H9 (cell line): ENCODE measurements around the gene BFSP1. TPM values are rescaled to one million over a fixed set of nuclear protein-coding genes. Genes with fewer than 3 reads are reported as not detected.
A peak's percentile ranks its signal among the peaks of the same experiment; 100 is the strongest.

Source experiments
- DNase-seq: peaks from one replicate; pipeline ENCODE4 v3.0.0-alpha.2; 2017
- H2AFZ ChIP-seq: one replicate; pipeline ENCODE4 v1.6.1; 2013; ENCODE audit warnings: mild to moderate bottlenecking, low read length, control low read depth, moderate library complexity
- H2AK5ac ChIP-seq: 2 replicates; pipeline ENCODE4 v1.6.1; 2013; ENCODE audit warnings: low read length, control low read depth, mixed read lengths; ENCODE audit not compliant: insufficient read length
- H2BK120ac ChIP-seq: one replicate; pipeline ENCODE4 v1.6.1; 2013; ENCODE audit warnings: low read depth, mild to moderate bottlenecking, low read length, control low read depth, inconsistent platforms; ENCODE audit not compliant: poor library complexity, severe bottlenecking
- H2BK12ac ChIP-seq: 2 replicates; pipeline ENCODE4 v1.6.1; 2013; ENCODE audit warnings: low read length, control low read depth, mixed read lengths, low read depth; ENCODE audit not compliant: insufficient read length
- H2BK15ac ChIP-seq: 2 replicates; pipeline ENCODE4 v1.6.1; 2013; ENCODE audit warnings: low read depth, low read length, control low read depth
- H2BK20ac ChIP-seq: one replicate; pipeline ENCODE4 v1.6.1; 2013; ENCODE audit warnings: low read depth, mild to moderate bottlenecking, low read length, control low read depth, inconsistent platforms; ENCODE audit not compliant: poor library complexity, severe bottlenecking
- H2BK5ac ChIP-seq: 2 replicates; pipeline ENCODE4 v1.6.1; 2013; ENCODE audit warnings: low read length, control low read depth, mixed read lengths; ENCODE audit not compliant: insufficient read length
- H3K14ac ChIP-seq: 2 replicates; pipeline ENCODE4 v1.6.1; 2013; ENCODE audit warnings: low read length, control low read depth; ENCODE audit not compliant: insufficient read depth
- H3K18ac ChIP-seq: 2 replicates; pipeline ENCODE4 v1.6.1; 2013; ENCODE audit warnings: low read depth, mild to moderate bottlenecking, mixed read lengths, low read length, control low read depth; ENCODE audit not compliant: insufficient read length
- H3K23ac ChIP-seq: 2 replicates; pipeline ENCODE4 v1.6.1; 2013; ENCODE audit warnings: low read length, control low read depth, mixed read lengths, low read depth; ENCODE audit not compliant: insufficient read length
- H3K23me2 ChIP-seq: 2 replicates; pipeline ENCODE4 v1.6.1; 2013; ENCODE audit warnings: low read depth, mild to moderate bottlenecking, mixed read lengths, low read length, control low read depth; ENCODE audit not compliant: insufficient read length, poor library complexity, severe bottlenecking
- H3K27ac ChIP-seq: 2 replicates; pipeline ENCODE4 v1.5.1; 2013; ENCODE audit warnings: low read length, control low read depth, mixed read lengths, low read depth; ENCODE audit not compliant: insufficient read length
- H3K27me3 ChIP-seq: 2 replicates; pipeline ENCODE4 v1.6.1; 2013; ENCODE audit warnings: low read length, control low read depth, inconsistent platforms; ENCODE audit not compliant: insufficient read depth
- H3K4ac ChIP-seq: 2 replicates; pipeline ENCODE4 v1.6.1; 2013; ENCODE audit warnings: low read depth, mild to moderate bottlenecking, control low read depth, inconsistent platforms, low read length, moderate library complexity
- H3K4me1 ChIP-seq: 2 replicates; pipeline ENCODE4 v1.6.1; 2013; ENCODE audit warnings: low read length, control low read depth, inconsistent platforms; ENCODE audit not compliant: insufficient read depth
- H3K4me2 ChIP-seq: 2 replicates; pipeline ENCODE4 v1.6.1; 2013; ENCODE audit warnings: low read length, control low read depth, mixed read lengths; ENCODE audit not compliant: insufficient read length, insufficient read depth
- H3K56ac ChIP-seq: 2 replicates; pipeline ENCODE4 v1.6.1; 2013; ENCODE audit warnings: low read depth, mild to moderate bottlenecking, mixed read lengths, low read length, control low read depth; ENCODE audit not compliant: insufficient read length
- H3K79me1 ChIP-seq: 2 replicates; pipeline ENCODE4 v1.6.1; 2013; ENCODE audit warnings: low read depth, mild to moderate bottlenecking, moderate library complexity, low read length, control low read depth, inconsistent platforms; ENCODE audit not compliant: insufficient read depth, poor library complexity, severe bottlenecking
- H3K79me2 ChIP-seq: 2 replicates; pipeline ENCODE4 v1.6.1; 2013; ENCODE audit warnings: low read length, control low read depth, inconsistent platforms; ENCODE audit not compliant: insufficient read depth
- H3K9ac ChIP-seq: 2 replicates; pipeline ENCODE4 v1.6.1; 2013; ENCODE audit warnings: low read length, control low read depth, mixed read lengths; ENCODE audit not compliant: insufficient read length; ENCODE audit errors: extremely low read depth
- H3K9me3 ChIP-seq: one replicate; pipeline ENCODE4 v1.6.1; 2013; ENCODE audit warnings: low read depth, low read length, inconsistent platforms; ENCODE audit not compliant: control insufficient read depth
- H3T11ph ChIP-seq: one replicate; pipeline ENCODE4 v1.6.1; 2013; ENCODE audit warnings: mild to moderate bottlenecking, low read length, control low read depth, inconsistent platforms
- H4K20me1 ChIP-seq: one replicate; pipeline ENCODE4 v1.6.1; 2013; ENCODE audit not compliant: control insufficient read depth, insufficient read length, insufficient read depth
- H4K5ac ChIP-seq: 2 replicates; pipeline ENCODE4 v1.6.1; 2013; ENCODE audit warnings: low read depth, mild to moderate bottlenecking, mixed read lengths, low read length, control low read depth; ENCODE audit not compliant: insufficient read length
- H4K8ac ChIP-seq: replicated peaks from 2 replicates; pipeline ENCODE4 v1.6.1; 2013; ENCODE audit warnings: low read length, control low read depth, mixed read lengths, low read depth; ENCODE audit not compliant: insufficient read length
- H4K91ac ChIP-seq: 2 replicates; pipeline ENCODE4 v1.6.1; 2013; ENCODE audit warnings: low read depth, mild to moderate bottlenecking, moderate library complexity, mixed read lengths, low read length, control low read depth; ENCODE audit not compliant: insufficient read length
- H3K27ac Mint-ChIP-seq, 3 experiments: 2 replicates in 2 of 3; 3 replicates in 1 of 3; pipeline ENCODE4 v1.8.0; 2020 to 2021; ENCODE audit warnings: mixed read lengths in 3 of 3, mild to moderate bottlenecking in 1 of 3, moderate library complexity in 1 of 3
- H3K27me3 Mint-ChIP-seq: 2 replicates; pipeline ENCODE4 v1.8.0; 2021; ENCODE audit warnings: low read depth, mild to moderate bottlenecking, moderate library complexity, mixed read lengths
- H3K36me3 Mint-ChIP-seq, 3 experiments: 2 replicates in 2 of 3; 3 replicates in 1 of 3; pipeline ENCODE4 v1.8.0; 2020 to 2021; ENCODE audit warnings: low read depth in 3 of 3, mixed read lengths in 3 of 3; ENCODE audit not compliant: insufficient read depth in 1 of 3
- H3K4me1 Mint-ChIP-seq, 2 experiments: 2 replicates each; pipeline ENCODE4 v1.8.0; 2020; ENCODE audit warnings: mixed read lengths in 2 of 2
- H3K4me3 Mint-ChIP-seq, 2 experiments: 2 replicates in 1 of 2; 3 replicates in 1 of 2; pipeline ENCODE4 v1.8.0; 2020 to 2021; ENCODE audit warnings: mild to moderate bottlenecking in 2 of 2, mixed read lengths in 2 of 2, moderate library complexity in 1 of 2
- H3K9me3 Mint-ChIP-seq, 2 experiments: 2 replicates in 1 of 2; 3 replicates in 1 of 2; pipeline ENCODE4 v1.8.0; 2020; ENCODE audit warnings: mild to moderate bottlenecking in 2 of 2, mixed read lengths in 2 of 2, moderate library complexity in 1 of 2
- WGBS: extraction: QIAGEN DNeasy Blood & Tissue Kit; methylation state at CpG from one replicate; pipeline ENCODE4 v1.1.7; 2013; ENCODE audit warnings: missing lambda C conversion rate, low lambda C conversion rate, mixed read lengths; ENCODE audit not compliant: insufficient read length; ENCODE audit errors: extremely low coverage; 5-methylcytosine and 5-hydroxymethylcytosine counted together
- total RNA-seq: library from RNA; stranded (reverse); gene quantifications from 2 replicates; pipeline ENCODE4 v1.2.1, GENCODE V29; 2021
- TF ChIP-seq, protein P1 (sequence below): fragments of 200-600 bp; sonication (generic); conservative IDR thresholded peaks from 3 replicates; pipeline ENCODE4 v1.8.0; 2021; ENCODE audit warnings: antibody characterized with exemption, mild to moderate bottlenecking

Gene BFSP1
- total RNA-seq, 1 experiment from 2014 or later = 9.4 TPM

DNA sequence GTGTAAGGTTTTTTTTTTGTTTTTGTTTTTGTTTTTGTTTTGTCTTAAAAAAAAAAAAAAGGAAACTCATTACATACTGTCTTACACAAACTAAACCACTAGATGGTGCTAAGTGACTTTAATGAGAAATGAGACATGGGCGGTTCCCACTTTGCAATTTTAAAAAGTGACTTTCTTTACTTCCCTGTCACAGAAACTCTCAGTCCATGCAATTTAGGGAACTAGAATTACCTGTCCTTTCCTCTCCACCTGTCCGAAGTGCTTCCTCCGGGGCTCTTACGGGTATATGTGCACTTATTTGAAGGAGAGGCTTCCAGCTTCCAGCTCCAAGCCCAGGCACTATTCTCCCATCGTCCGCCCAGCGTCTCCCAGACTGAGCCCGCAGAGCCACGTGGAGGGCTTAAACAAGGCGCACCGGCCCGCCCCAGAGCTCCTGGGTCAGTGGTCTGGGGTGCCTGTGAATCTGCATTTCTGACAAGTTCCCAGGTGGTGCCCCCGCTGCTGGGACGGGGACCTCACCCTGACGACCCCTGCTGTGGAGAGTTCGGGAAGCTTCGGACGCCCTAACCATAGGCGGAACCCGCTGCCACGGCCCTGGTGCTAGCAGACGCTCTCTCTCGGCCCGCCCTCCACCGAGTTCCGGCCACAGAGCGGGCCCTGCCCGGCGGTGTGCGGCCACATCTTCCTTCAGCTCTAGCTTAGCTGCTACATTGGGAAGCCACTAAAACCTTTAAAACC, 26.1 kb downstream of the BFSP1 start:
- no peaks in the 10 kb centered on the region; a peak in 1 of 7 replicates for H3K36me3 Mint-ChIP-seq
- no peaks in the 10 kb centered on the region for H3K9me3 Mint-ChIP-seq
- peak overlapping the region; percentile 93 for H2AFZ ChIP-seq
- H4K91ac ChIP-seq = no peak overlapping the region
- H3K9ac ChIP-seq = no peak overlapping the region
- H3K4me2 ChIP-seq = peak overlapping the region; percentile 57
- H2BK5ac ChIP-seq = no peak overlapping the region
- peaks cover 5% of the 10 kb centered on the region for H3K23me2 ChIP-seq
- H2AK5ac ChIP-seq = no peak overlapping the region
- H3K79me2 ChIP-seq = no peaks in the 10 kb centered on the region
- no peak overlapping the region for H3K27ac ChIP-seq
- H3K4me3 Mint-ChIP-seq = peak overlapping the region; percentile 59 to 72
- no peak overlapping the region for H4K8ac ChIP-seq
- H3K27ac Mint-ChIP-seq = peak overlapping the region in 1 of 3 experiments; percentile 85; a peak in 2 of 7 replicates
- H3K4me1 Mint-ChIP-seq = peaks cover 17 to 23% of the 10 kb centered on the region in 2 experiments
- H3K18ac ChIP-seq = no peak overlapping the region
- H3K4ac ChIP-seq = no peak overlapping the region
- no peaks in the 10 kb centered on the region; the same call in 1 of the 2 replicates for H3K27me3 ChIP-seq
- H3K14ac ChIP-seq = peak overlapping the region; percentile 41; the same call in 1 of the 2 replicates
- no peak overlapping the region for H4K5ac ChIP-seq
- no peaks in the 10 kb centered on the region for H3K9me3 ChIP-seq
- H3T11ph ChIP-seq = no peak overlapping the region
- no peaks in the 10 kb centered on the region for H3K79me1 ChIP-seq
- TF ChIP-seq, protein P1, sequence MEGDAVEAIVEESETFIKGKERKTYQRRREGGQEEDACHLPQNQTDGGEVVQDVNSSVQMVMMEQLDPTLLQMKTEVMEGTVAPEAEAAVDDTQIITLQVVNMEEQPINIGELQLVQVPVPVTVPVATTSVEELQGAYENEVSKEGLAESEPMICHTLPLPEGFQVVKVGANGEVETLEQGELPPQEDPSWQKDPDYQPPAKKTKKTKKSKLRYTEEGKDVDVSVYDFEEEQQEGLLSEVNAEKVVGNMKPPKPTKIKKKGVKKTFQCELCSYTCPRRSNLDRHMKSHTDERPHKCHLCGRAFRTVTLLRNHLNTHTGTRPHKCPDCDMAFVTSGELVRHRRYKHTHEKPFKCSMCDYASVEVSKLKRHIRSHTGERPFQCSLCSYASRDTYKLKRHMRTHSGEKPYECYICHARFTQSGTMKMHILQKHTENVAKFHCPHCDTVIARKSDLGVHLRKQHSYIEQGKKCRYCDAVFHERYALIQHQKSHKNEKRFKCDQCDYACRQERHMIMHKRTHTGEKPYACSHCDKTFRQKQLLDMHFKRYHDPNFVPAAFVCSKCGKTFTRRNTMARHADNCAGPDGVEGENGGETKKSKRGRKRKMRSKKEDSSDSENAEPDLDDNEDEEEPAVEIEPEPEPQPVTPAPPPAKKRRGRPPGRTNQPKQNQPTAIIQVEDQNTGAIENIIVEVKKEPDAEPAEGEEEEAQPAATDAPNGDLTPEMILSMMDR = peak; percentile 82
- no peak overlapping the region for H3K23ac ChIP-seq
- no peaks in the 10 kb centered on the region for H3K4me1 ChIP-seq
- no peaks in the 10 kb centered on the region for H4K20me1 ChIP-seq
- no peak overlapping the region for H3K56ac ChIP-seq
- H2BK120ac ChIP-seq = no peak overlapping the region
- H2BK12ac ChIP-seq = no peak overlapping the region
- peaks cover 9% of the 10 kb centered on the region for H3K27me3 Mint-ChIP-seq
- no peak overlapping the region for H2BK20ac ChIP-seq
- WGBS = no CpG with 5 or more reads among the region's 30 CpGs
- no peak overlapping the region for H2BK15ac ChIP-seq
- peak; percentile 77 for DNase-seq
